GM12872 (cell line): ENCODE results near the gene EDIL3.

ENCODE experiments used
- TF ChIP-seq, protein P1 (sequence below): IDR thresholded peaks from 3 replicates; pipeline ENCODE4 v1.5.1; 2011; ENCODE audit warnings: low read depth, mild to moderate bottlenecking, low read length, moderate library complexity; ENCODE audit not compliant: insufficient read depth

The EDIL3 gene

DNA sequence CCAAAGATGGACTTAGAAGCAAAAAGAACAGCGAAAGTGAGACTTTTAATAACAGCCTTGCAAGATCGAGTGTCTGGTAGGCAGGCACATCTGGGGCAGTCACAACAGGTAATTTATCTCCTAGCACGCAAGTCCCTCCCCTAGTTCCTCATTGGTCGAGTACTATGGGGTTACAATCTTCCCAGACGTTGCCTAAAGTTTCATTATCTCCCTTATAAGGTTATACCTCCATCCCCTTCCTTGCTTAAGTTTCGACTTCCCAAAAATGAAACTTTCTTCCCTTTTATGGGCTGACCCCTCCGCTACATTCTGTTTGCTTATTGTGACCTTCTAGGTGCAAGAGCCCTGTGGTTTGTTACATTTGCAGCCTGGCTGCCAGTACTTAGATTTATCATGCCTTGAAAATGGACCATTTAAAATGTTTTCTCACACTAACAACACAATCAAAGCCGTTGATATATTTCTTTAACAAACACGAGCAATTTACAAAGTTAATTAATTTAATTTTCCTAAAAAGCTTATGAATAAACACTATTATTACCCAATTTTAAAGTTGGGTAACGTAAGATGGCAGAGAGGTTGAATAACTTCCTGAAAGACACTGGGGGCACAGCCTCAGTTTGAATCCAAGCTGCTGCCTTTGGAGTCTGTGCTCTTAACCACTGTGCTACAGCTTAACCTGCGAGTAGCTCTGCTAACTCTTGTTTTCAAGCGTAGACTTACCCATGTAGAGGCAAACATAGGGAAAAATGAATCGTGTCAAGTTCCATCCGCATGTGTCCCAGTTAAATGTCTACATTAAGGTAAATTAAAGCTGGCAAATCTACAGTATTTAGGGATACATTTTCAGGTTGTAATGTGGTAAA lies 91.7 kb downstream of the EDIL3 start:
- TF ChIP-seq, protein P1, sequence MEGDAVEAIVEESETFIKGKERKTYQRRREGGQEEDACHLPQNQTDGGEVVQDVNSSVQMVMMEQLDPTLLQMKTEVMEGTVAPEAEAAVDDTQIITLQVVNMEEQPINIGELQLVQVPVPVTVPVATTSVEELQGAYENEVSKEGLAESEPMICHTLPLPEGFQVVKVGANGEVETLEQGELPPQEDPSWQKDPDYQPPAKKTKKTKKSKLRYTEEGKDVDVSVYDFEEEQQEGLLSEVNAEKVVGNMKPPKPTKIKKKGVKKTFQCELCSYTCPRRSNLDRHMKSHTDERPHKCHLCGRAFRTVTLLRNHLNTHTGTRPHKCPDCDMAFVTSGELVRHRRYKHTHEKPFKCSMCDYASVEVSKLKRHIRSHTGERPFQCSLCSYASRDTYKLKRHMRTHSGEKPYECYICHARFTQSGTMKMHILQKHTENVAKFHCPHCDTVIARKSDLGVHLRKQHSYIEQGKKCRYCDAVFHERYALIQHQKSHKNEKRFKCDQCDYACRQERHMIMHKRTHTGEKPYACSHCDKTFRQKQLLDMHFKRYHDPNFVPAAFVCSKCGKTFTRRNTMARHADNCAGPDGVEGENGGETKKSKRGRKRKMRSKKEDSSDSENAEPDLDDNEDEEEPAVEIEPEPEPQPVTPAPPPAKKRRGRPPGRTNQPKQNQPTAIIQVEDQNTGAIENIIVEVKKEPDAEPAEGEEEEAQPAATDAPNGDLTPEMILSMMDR, result no peak

DNA sequence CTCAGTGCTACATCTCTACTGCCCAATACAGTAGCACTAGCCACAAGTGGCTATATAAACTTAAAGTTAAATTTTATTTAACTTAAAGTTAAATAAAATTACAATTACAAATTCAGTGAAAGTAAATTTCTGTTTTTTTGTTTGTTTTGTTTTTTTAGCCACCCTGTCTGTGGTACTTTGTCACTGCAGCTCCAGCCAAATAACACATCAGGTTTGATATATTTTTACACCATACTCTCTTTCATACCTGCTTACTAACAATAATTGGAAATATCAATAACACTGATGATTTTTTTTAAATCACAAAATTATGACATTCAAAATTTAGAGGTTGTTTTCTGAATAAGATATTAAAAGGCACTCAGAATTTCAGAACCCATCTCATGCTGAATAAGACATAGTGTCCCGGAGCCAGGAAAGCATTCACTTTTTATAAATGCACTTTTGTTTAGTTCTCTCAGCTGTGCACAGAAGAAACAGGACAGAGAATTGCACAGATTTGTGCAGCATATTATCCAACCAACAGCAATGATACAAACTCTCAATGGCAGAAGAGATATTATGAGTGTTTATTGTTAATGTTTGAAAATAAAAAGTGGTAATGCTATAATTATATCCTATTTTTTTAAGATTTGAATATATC lies 92.6 kb downstream of the EDIL3 start:
- TF ChIP-seq, protein P1, result no peak

DNA sequence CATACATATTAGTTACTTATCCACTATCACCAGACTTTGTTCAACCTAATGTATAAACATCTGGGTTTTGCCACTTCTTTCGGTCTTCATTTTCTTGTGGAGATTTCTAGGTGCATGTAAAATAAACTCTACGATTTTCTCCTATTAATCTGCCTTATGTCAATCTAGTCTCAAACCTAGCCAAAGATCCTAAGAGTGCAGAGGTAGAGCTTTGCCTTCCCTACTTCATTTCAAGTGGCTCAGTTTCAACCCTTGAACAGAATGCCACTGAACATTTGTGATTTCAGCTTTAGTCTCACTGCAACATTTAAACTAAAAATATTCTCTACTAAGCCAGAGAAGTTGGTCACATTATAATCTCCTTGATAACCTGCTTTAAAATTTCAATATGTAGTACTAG lies 94.0 kb downstream of the EDIL3 start:
- TF ChIP-seq, protein P1, result no peak

DNA sequence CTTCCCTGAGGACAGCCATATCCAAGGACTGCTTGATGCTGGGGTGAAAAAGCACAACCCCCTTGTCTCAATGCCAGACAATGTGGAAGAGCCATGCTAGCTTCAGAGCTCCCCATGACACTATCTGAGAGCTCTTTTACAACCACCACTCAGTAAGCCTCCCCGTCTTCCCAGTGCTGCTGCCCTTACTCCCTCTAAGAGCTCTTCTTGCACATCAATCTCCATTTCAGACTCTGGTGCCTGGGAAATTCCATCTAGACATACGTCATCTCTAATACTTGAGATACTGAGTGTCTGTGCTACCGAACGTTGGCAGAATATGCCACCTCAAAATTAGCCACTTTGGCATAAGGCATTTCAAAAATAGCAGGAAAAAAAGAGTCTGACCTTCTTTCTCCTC lies 94.5 kb downstream of the EDIL3 start:
- TF ChIP-seq, protein P1, result no peak

DNA sequence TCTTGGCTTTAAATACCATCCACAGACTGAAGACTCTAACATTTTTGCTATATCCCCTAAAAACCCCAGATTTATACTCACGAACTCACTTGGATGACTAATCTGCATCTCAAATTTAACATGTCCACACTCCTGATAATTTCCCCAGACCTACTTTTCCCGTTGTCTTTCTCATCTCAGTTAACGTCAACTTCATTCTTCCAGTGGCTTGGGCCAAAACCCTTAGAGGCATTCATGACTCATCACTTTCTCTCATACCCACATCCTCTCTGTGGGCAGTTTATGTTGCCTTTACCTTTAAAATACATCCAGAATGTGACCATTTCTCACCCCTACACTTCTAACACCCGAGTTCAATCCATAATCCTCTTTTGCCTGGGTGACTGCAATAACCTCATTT lies 96.7 kb downstream of the EDIL3 start:
- TF ChIP-seq, protein P1, result no peak

DNA sequence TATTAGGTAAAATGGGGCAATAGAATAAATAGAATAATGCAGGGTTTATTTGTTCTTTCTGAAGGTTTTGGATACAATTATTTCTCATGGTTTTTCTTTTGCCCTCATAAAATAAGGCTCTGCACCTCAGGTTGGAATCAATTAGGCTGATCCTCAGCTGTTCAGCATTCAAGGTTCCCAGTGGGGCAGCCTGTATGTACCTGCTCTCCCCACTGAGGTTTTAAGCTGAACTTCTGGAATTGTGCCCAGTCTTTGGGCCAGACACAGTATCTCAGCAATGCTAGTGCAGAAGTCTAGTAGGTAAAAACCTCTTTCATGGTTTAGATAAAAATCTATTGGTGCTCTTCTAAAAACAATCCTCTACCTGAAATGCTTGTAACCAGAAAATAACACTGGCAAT lies 98.0 kb downstream of the EDIL3 start:
- TF ChIP-seq, protein P1, result no peak

DNA sequence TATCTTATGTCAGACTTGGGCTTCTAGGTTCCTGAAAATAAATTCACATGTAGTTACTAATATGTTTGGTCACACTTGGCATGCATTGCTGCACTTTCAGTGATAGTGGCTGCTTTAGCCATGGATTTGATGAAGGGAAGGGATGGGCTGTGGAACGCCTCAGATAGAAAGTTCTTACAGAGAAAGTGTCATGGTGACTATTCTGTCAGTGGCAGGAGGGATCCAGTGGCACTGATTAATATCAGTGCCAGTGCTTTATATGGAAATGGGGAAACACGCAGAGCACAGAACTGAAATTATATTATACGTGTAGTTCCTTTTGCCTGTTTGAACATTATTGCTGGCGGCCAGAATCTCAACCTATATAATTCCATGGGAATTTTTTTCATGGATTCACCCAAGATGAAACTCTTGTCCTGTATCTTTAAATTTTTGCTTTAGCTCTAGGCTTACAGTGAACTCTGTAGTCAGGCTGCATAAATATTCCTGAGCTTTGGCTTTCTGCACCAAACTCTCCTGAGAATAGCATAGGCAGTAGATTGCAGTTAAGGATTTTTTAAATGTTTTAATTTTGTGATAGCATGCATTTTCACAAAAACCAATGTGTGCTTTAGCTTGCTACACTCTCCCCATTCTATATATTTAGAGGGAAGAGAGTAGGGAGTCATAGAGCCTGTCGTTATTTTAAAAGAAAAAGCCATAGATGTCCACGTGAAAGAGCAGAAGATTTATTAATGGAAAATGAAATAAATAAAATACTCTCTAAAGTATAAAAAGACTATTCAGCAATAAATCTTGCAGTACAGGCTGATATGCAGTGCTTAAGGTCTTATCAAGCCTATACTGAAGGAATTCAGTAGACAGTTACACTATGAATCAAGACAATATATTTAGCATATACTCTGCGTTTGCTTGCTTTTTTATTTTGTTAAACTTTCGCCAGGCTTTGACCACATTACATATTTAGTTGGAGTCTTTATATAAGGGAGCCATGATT lies 98.7 kb downstream of the EDIL3 start:
- TF ChIP-seq, protein P1, result no peak
